Gastrocnemius medialis (tissue), 4 donors: ENCODE measurements around the gene ST6GALNAC2. TPM values are rescaled to one million over a fixed set of nuclear protein-coding genes. Genes with fewer than 3 reads are reported as not detected.
A peak's percentile ranks its signal among the peaks of the same experiment; 100 is the strongest.

Source experiments
- ATAC-seq, 2 donors: fragments of 150-250 bp; one replicate each; pipeline ENCODE4 v1.9.1; 2016
- DNase-seq, 2 donors: peaks; one replicate each; pipeline ENCODE4 v3.0.0-alpha.2; 2019
- H3K27ac ChIP-seq, 4 donors: fragments of 200-600 bp; sonication (generic); 1 replicate in 1 of 4; 2 replicates in 3 of 4; pipeline ENCODE4 v1.5.1; 2016 to 2018; ENCODE audit warnings: mild to moderate bottlenecking in 2 of 4, moderate library complexity in 1 of 4
- H3K27me3 ChIP-seq, 3 donors: fragments of 200-600 bp; sonication (generic) in 2 of 3; 1 replicate in 1 of 3; 2 replicates in 2 of 3; pipeline versions ENCODE4 v1.5.1 to v1.6.0; 2016 to 2019; ENCODE audit warnings: mild to moderate bottlenecking in 1 of 3, moderate library complexity in 1 of 3
- H3K36me3 ChIP-seq, 2 donors: fragments of 200-600 bp; sonication (generic) in 1 of 2; one replicate each; pipeline ENCODE4 v1.5.1; 2017 to 2018
- H3K4me1 ChIP-seq, 2 donors: fragments of 200-600 bp; sonication (generic) in 1 of 2; one replicate each; pipeline ENCODE4 v1.5.1; 2016 to 2017; ENCODE audit warnings: mild to moderate bottlenecking in 2 of 2
- H3K4me3 ChIP-seq, 4 donors: fragments of 200-600 bp; sonication (generic) in 3 of 4; 1 replicate in 1 of 4; 2 replicates in 3 of 4; pipeline ENCODE4 v1.5.1; 2016 to 2019; ENCODE audit warnings: mild to moderate bottlenecking in 2 of 4
- H3K9me3 ChIP-seq, 3 donors: fragments of 200-600 bp; sonication (generic) in 2 of 3; 1 replicate in 1 of 3; 2 replicates in 2 of 3; pipeline ENCODE4 v1.5.1; 2016 to 2019
- POLR2A ChIP-seq, 2 donors: fragments of 450-650 bp; IDR thresholded peaks; one replicate each; pipeline ENCODE4 v1.6.1; 2017; ENCODE audit warnings: antibody characterized with exemption in 2 of 2, mild to moderate bottlenecking in 2 of 2, moderate library complexity in 2 of 2
- in situ Hi-C, 4 donors: fragments of 200-750 bp; cut with MboI; loops; one replicate each; pipeline versions ENCODE4 v1.15.0 to v1.8.0; 2017; ENCODE audit warnings: low sequenced_read_pairs in 4 of 4
- intact Hi-C: fragments of 100-400 bp; cut with DNase I; formaldehyde crosslinking; loops from one replicate; pipeline ENCODE4 v1.15.1; 2023; ENCODE audit warnings: low total_unique reads
- total RNA-seq, 4 donors: library from RNA; depleted of rRNA; stranded (reverse); fragments of >200 nt; gene quantifications; one replicate each; pipeline versions ENCODE4 v1.1.0 to v1.2.3, GENCODE V29; 2016
- TF ChIP-seq, protein P1 (sequence below), 5 experiments: fragments of 450-650 bp in 3 of 5; fragments of 200-600 bp in 2 of 5; sonication (generic) in 2 of 5; IDR thresholded peaks in 4 of 5; conservative IDR thresholded peaks in 1 of 5; 1 replicate in 4 of 5; 2 replicates in 1 of 5; pipeline ENCODE4 v1.5.1; 2016 to 2019; ENCODE audit warnings: antibody characterized with exemption in 5 of 5, mild to moderate bottlenecking in 3 of 5, moderate library complexity in 3 of 5

The ST6GALNAC2 gene
- total RNA-seq, 4 donors from 2014 or later = 13.6 to 31.1 (median 27.4) TPM

DNA sequence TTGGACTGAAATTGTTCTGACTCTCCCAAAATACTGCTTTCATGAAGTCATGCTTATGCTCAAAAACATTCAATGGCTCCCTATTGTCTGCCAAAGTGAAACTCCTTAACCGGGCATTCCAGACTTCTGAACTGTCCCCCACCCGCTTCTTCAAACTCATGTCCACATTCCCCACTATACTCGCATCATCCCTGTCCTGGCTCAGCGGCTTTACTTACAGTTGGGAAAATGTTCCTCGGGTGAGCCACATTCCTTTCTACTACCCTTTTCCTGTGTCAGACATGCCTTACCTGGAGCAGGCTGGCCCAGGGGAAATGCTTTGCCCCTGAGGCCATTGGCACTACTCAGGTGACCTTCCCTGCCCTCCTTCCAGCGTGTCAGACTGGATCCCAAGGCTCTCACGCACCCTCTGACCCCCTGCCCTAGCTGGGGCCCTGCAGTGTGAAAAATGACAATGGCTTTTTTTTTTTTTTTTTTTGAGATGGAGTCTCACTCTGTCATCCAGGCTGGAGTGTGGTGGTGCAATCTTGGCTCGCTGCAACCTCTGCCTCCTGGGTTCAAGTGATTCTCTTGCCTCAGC, 53.5 kb downstream of the ST6GALNAC2 start:
- intact Hi-C loops = no loop called here
- ATAC-seq (no peak), DNase-seq (no peak)
- in situ Hi-C loops = no loop called here
- Histone ChIP-seq H3K4me3 (no peak overlapping the region), H3K27ac (peak overlapping the region; percentile 88 to 94 (median 91)), H3K4me1 (peaks cover 23 to 33% of the 10 kb centered on the region in 2 donors), H3K9me3 (no peaks in the 10 kb centered on the region), H3K36me3 (no peaks in the 10 kb centered on the region), H3K27me3 (peaks cover 0 to 4% (median 3%) of the 10 kb centered on the region in 3 donors)
- TF ChIP-seq, protein P1, sequence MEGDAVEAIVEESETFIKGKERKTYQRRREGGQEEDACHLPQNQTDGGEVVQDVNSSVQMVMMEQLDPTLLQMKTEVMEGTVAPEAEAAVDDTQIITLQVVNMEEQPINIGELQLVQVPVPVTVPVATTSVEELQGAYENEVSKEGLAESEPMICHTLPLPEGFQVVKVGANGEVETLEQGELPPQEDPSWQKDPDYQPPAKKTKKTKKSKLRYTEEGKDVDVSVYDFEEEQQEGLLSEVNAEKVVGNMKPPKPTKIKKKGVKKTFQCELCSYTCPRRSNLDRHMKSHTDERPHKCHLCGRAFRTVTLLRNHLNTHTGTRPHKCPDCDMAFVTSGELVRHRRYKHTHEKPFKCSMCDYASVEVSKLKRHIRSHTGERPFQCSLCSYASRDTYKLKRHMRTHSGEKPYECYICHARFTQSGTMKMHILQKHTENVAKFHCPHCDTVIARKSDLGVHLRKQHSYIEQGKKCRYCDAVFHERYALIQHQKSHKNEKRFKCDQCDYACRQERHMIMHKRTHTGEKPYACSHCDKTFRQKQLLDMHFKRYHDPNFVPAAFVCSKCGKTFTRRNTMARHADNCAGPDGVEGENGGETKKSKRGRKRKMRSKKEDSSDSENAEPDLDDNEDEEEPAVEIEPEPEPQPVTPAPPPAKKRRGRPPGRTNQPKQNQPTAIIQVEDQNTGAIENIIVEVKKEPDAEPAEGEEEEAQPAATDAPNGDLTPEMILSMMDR (IDR thresholded peaks at IDR 0.05 in 4 of 5, conservative IDR thresholded peaks at IDR 0.05 in 1 of 5) = no peak
- no peak for TF ChIP-seq POLR2A (IDR thresholded peaks at IDR 0.05)

DNA sequence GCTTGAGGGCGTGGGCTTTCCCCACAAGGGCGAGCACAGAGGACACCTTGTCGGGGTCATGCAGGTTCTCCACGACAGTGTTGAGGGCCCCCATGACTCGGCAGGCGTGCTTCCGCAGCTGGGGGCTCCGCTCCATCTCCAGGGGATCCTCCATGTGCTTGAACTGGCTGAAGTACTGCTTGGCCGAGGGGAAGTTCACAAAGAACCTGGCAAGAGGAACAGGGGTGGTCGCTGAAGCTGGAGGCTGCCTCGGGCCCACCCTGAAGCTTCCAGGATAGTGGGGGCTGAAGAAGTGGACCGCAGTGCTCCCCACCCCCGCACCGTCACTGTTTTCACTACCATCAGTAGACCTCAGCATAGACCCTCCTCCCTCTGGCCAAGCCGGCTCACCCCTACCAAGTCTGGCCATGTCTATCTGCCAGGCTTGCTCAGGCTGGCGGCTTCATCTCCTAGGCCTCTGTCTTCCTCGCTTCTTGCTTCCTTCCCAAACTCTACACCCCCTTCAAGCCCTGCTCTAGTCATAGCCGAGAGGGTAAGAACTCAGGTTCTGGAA, 54.1 kb downstream of the ST6GALNAC2 start:
- TF ChIP-seq, protein P1 (IDR thresholded peaks at IDR 0.05 in 4 of 5, conservative IDR thresholded peaks at IDR 0.05 in 1 of 5) = no peak
- TF ChIP-seq POLR2A (IDR thresholded peaks at IDR 0.05) = no peak
- no peak for DNase-seq
- no peaks in the 10 kb centered on the region for H3K27me3 ChIP-seq
- in situ Hi-C loops = no loop called here
- ATAC-seq = no peak
- H3K27ac ChIP-seq = peak overlapping the region; percentile 88 to 94 (median 91)
- H3K4me1 ChIP-seq = peaks cover 23 to 36% of the 10 kb centered on the region in 2 donors
- H3K9me3 ChIP-seq = no peaks in the 10 kb centered on the region
- no peaks in the 10 kb centered on the region for H3K36me3 ChIP-seq
- no peak overlapping the region for H3K4me3 ChIP-seq
- intact Hi-C loops = no loop called here

DNA sequence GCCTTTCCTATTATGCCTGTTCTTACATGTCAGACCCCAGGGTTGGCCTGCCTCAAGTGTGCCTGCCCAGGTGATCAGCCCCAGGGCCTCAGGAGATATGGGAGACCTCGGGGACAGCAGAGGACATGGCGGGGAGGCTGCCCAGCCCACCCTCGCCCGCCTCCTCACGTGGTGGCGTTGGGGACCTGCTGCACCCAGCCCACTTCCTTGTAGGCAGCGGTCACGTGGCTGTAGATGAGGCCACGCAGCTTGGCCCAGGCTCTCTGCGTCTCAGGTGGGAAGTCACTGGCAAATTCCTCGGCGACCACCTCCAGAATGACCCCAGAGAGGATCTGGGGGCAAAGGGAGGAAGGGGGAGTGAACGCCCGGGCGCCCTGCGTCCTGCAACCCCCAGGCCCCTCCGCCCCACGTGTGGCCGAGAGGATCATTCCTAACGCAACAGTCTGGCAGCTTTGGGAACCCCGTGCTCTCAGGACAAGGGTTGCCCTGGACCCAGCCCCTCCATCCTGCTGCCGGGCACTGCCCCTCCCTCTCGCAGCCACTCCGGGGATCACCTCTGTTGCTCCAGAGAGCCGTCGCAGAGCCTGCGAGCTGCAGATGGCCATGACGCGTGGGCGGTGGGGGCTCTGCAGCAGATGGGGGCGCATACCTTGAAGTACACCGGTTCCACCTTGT, 54.7 kb downstream of the ST6GALNAC2 start:
- no peak for TF ChIP-seq POLR2A (IDR thresholded peaks at IDR 0.05)
- TF ChIP-seq, protein P1 (IDR thresholded peaks at IDR 0.05 in 4 of 5, conservative IDR thresholded peaks at IDR 0.05 in 1 of 5) = no peak
- Histone ChIP-seq H3K4me3 (peak overlapping the region in 1 of 4 donors; percentile 12), H3K36me3 (no peaks in the 10 kb centered on the region), H3K4me1 (peaks cover 23 to 36% of the 10 kb centered on the region in 2 donors), H3K9me3 (no peaks in the 10 kb centered on the region), H3K27ac (peak overlapping the region; percentile 88 to 94 (median 91)), H3K27me3 (no peaks in the 10 kb centered on the region)
- DNase-seq (no peak), ATAC-seq (no peak)
- intact Hi-C loops (no loop called here), in situ Hi-C loops (no loop called here)

DNA sequence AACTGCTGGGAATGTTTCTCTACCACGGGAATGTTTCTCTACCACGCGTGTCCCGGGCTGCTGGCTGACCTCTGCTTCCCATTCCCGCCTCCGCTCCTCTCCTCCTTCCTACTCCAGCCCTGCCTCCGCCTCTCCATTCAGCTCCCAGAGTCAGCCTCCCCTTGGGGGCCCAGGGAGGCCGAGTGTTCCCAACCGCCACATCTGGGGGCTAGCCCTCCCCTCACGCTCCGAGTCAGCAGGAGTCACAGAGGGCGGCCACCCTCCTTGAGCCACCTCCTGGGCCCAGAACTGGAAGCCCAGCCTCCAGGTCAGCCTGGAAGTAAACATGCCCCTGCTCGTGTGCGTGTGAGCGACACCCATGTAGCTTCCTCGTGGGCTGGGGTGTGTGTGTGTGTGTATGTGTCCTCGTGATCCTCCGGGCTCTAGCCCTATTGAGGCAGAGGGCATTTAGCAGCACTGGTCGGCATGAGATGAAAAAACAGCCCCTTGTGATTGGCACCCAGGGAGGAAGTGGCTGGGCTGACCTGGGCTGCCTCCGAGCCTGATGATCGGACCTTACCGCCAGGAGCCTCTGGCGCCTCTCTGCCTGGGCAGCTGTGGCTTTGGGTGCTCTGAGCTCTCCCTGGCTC, 55.5 kb downstream of the ST6GALNAC2 start:
- Histone ChIP-seq H3K27me3 (no peaks in the 10 kb centered on the region), H3K27ac (peak overlapping the region; percentile 88 to 94 (median 91)), H3K4me1 (peaks cover 24 to 36% of the 10 kb centered on the region in 2 donors), H3K9me3 (no peaks in the 10 kb centered on the region), H3K4me3 (peak overlapping the region in 2 of 4 donors; percentile 11 to 12), H3K36me3 (no peaks in the 10 kb centered on the region)
- intact Hi-C loops = no loop called here
- DNase-seq (peak; percentile 45 to 77), ATAC-seq (peak; percentile 23 to 37)
- TF ChIP-seq, protein P1 (IDR thresholded peaks at IDR 0.05 in 4 of 5, conservative IDR thresholded peaks at IDR 0.05 in 1 of 5) = no peak
- TF ChIP-seq POLR2A (IDR thresholded peaks at IDR 0.05) = peak in 1 of 2 donors; percentile 22
- in situ Hi-C loops = no loop called here
